ENCODE results near the gene CPNE6. TPM values are rescaled to one million over a fixed set of nuclear protein-coding genes. Genes with fewer than 3 reads are reported as not detected.

CPNE6 gene
- total RNA-seq, 2 donors from 2014 or later: 1.3 to 2.4 TPM

DNA sequence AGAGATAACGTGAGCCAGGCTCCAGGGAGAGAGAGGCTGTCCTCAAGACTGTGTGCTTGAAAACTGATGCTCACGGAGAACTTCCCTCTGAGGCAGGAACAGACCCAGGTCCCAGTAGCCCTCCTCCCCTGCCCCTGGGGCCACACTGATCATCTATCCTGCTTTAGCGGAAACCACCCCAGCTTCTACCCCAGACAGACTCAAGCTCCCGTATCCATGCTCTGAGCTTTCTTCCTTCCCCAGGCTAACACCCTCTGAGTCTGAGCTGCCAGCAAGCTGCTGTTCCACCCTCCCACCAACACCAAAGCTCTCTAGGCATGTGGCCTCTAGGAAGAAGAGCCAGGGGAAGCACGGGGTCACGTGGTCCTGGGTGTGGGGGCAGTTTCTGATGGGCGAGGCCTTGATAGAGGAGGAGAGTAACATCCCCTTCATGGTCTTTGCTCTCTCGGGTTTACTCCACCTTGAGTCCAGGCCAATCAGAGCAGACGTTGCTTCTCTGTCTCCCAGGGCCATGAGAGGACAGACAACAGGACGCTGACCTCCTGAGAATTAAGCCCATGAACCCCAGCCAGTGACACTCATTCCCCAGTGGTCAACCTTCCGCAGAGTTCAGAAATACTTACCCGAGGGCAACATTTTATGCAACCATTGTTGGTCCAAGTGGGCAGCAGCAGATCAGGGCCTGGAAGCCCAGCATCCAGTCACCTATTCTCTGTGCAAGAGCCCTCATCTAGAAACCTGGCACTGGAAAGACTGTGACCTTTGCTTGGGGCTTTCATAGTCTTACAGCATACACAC, 24.1 kb downstream of the CPNE6 start:
- no peaks in the 10 kb centered on the region for H3K36me3 ChIP-seq
- ATAC-seq (ENCODE audit: insufficient number of reproducible peaks, low FRiP score, low read depth) (no peak), DNase-seq (ENCODE audit: low spot score) (no peak)
- TF ChIP-seq CTCF (IDR thresholded peaks at IDR 0.05): no peak
- H3K27ac ChIP-seq: peak overlapping the region; percentile 92
- H3K9me3 ChIP-seq: no peaks in the 10 kb centered on the region
- peak overlapping the region; percentile 99 for H3K4me3 ChIP-seq
- peaks cover 9 to 25% of the 10 kb centered on the region in 2 donors for H3K4me1 ChIP-seq (ENCODE audit: control insufficient read depth in 1 of 2, low read depth in 2 of 2)
- H3K27me3 ChIP-seq (replicated peaks; ENCODE audit: insufficient read depth): no peaks in the 10 kb centered on the region

DNA sequence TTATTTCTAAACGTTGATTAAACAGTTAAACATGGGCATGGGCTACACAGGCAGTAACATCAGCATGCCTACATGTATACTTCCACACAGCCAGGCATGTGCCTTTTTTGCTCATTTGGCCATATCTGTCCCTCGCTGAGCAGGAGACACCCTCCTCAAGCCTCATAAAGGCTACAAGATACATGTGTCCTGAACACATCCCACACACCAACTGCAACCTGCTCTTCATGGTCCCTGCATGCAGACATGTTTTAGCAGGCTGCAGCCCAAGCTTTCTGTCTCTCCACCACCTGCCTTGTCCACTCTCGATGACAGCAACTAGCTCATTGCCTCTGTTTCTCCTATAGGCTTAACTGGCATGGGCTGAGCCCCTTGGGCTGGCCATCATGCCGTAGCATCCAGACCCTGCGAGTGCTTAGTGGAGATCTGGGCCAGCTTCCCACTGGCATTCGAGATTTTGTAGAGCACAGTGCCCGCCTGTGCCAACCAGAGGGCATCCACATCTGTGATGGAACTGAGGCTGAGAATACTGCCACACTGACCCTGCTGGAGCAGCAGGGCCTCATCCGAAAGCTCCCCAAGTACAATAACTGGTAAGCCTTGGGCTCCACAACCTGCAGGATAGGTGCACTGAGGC, 25.3 kb downstream of the CPNE6 start:
- H3K36me3 ChIP-seq: no peaks in the 10 kb centered on the region
- no peak for ATAC-seq (ENCODE audit: insufficient number of reproducible peaks, low FRiP score, low read depth)
- no peak for DNase-seq (ENCODE audit: low spot score)
- H3K27ac ChIP-seq: no peak overlapping the region
- H3K4me3 ChIP-seq: no peak overlapping the region
- TF ChIP-seq CTCF (IDR thresholded peaks at IDR 0.05): no peak
- no peaks in the 10 kb centered on the region for H3K9me3 ChIP-seq
- peaks cover 9 to 25% of the 10 kb centered on the region in 2 donors for H3K4me1 ChIP-seq (ENCODE audit: control insufficient read depth in 1 of 2, low read depth in 2 of 2)
- H3K27me3 ChIP-seq (replicated peaks; ENCODE audit: insufficient read depth): no peaks in the 10 kb centered on the region

DNA sequence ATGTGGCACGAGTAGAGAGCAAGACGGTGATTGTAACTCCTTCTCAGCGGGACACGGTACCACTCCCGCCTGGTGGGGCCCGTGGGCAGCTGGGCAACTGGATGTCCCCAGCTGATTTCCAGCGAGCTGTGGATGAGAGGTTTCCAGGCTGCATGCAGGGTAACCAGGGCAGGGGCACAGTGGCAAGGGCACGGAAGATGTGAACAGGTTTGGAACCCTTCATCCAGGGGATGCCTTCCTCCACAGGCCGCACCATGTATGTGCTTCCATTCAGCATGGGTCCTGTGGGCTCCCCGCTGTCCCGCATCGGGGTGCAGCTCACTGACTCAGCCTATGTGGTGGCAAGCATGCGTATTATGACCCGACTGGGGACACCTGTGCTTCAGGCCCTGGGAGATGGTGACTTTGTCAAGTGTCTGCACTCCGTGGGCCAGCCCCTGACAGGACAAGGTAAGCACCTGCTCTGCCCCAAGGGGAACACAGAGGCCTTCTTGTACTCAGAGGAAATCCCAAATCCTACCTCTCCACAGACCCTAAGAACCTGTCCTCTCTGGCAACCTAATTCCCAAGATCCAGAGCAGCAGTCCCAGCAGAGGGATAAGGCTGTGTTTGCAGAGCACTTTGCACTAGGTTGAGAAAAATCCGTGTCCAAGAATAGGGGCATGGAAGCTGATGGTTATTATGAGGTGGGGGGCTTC, 27.0 kb downstream of the CPNE6 start:
- Histone ChIP-seq H3K4me1 (ENCODE audit: control insufficient read depth in 1 of 2, low read depth in 2 of 2) (peaks cover 4 to 15% of the 10 kb centered on the region in 2 donors), H3K36me3 (no peaks in the 10 kb centered on the region), H3K9me3 (no peaks in the 10 kb centered on the region), H3K4me3 (no peak overlapping the region), H3K27me3 (replicated peaks; ENCODE audit: insufficient read depth) (no peaks in the 10 kb centered on the region), H3K27ac (no peak overlapping the region)
- DNase-seq (ENCODE audit: low spot score) (no peak), ATAC-seq (ENCODE audit: insufficient number of reproducible peaks, low FRiP score, low read depth) (no peak)
- no peak for TF ChIP-seq CTCF (IDR thresholded peaks at IDR 0.05)

- Histone ChIP-seq H3K27ac (no peak overlapping the region), H3K4me3 (no peak overlapping the region), H3K4me1 (ENCODE audit: control insufficient read depth in 1 of 2, low read depth in 2 of 2) (peaks cover 0 to 11% of the 10 kb centered on the region in 2 donors), H3K27me3 (replicated peaks; ENCODE audit: insufficient read depth) (no peaks in the 10 kb centered on the region), H3K36me3 (no peaks in the 10 kb centered on the region), H3K9me3 (no peaks in the 10 kb centered on the region)
- DNase-seq (ENCODE audit: low spot score) (no peak), ATAC-seq (ENCODE audit: insufficient number of reproducible peaks, low FRiP score, low read depth) (no peak)
- TF ChIP-seq CTCF (IDR thresholded peaks at IDR 0.05): no peak
Observed at GRCh38 chr14:24098927-24099813, 27.8 kb downstream of the CPNE6 start.
